Ovary (tissue), 9 donors: ENCODE measurements around the gene ENPP3. TPM values are rescaled to one million over a fixed set of nuclear protein-coding genes. Genes with fewer than 3 reads are reported as not detected.

Source experiments
- DNase-seq, 5 donors: peaks; one replicate each; pipeline ENCODE4 v3.0.0-alpha.2; 2019 to 2020
- H3K27ac ChIP-seq, 2 donors: fragments of 200-600 bp; one replicate each; pipeline versions ENCODE4 v1.5.1 to v1.8.0; 2019 to 2022
- H3K27me3 ChIP-seq: fragments of 200-600 bp; one replicate; pipeline ENCODE4 v1.8.0; 2022
- H3K36me3 ChIP-seq: fragments of 200-600 bp; sonication (generic); one replicate; pipeline ENCODE4 v1.5.1; 2019
- H3K4me1 ChIP-seq: one replicate; pipeline ENCODE4 v1.8.1; 2013; ENCODE audit warnings: mild to moderate bottlenecking, moderate library complexity; ENCODE audit not compliant: insufficient read depth
- H3K4me3 ChIP-seq: fragments of 200-600 bp; sonication (generic); one replicate; pipeline ENCODE4 v1.5.1; 2017
- H3K9me3 ChIP-seq, 2 donors: fragments of 200-600 bp in 1 of 2; sonication (generic) in 1 of 2; one replicate each; pipeline versions ENCODE4 v1.5.1 to v1.8.1; 2013 to 2019; ENCODE audit warnings: mild to moderate bottlenecking in 1 of 2, moderate library complexity in 1 of 2
- EP300 ChIP-seq: sonication (generic); formaldehyde crosslinking; IDR thresholded peaks from one replicate; pipeline ENCODE4 v1.6.1; 2017; ENCODE audit warnings: antibody characterized with exemption
- POLR2A ChIP-seq: fragments of 450-650 bp; IDR thresholded peaks from one replicate; pipeline ENCODE4 v1.6.1; 2017; ENCODE audit warnings: antibody characterized with exemption, mild to moderate bottlenecking, moderate library complexity
- WGBS, 3 donors: extraction: QIAGEN DNeasy Blood & Tissue Kit in 1 of 3; methylation state at CpG; one replicate each; pipeline versions ENCODE4 v1.1.5 to v1.1.7; 2013 to 2017; 5-methylcytosine and 5-hydroxymethylcytosine counted together
- intact Hi-C, 4 donors: fragments of 100-400 bp; cut with DNase I; formaldehyde crosslinking; loops; one replicate each; pipeline versions ENCODE4 v1.11.0 to v1.15.1; 2022 to 2023
- polyA plus RNA-seq, 2 donors: library from polyadenylated mRNA; stranded (reverse); fragments of 200-250 nt in 1 of 2; fragments of 350-450 nt in 1 of 2; fragmentation: Illumina TruSeq in 1 of 2; extraction: RNeasy Lipid Tissue Mini Kit (QIAGEN cat#74804) in 1 of 2; gene quantifications; one replicate each; pipeline ENCODE4 v1.2.3, GENCODE V29; 2013 to 2014
- total RNA-seq, 7 donors: library from RNA; depleted of rRNA in 2 of 7; stranded (reverse); fragments of >200 nt in 2 of 7; fragmentation: NEBNext Ultra II Directional in 3 of 7; extraction: Animal tissue kit (Norgen Biotek cat#: 25700) in 3 of 7; gene quantifications; one replicate each; pipeline versions ENCODE4 v1.1.0 to v1.2.4, GENCODE V29; 2016 to 2023
- TF ChIP-seq, protein P1 (sequence below), 3 donors: fragments of 450-650 bp in 2 of 3; fragments of 200-600 bp in 1 of 3; IDR thresholded peaks; one replicate each; pipeline versions ENCODE4 v1.5.1 to v1.8.0; 2016 to 2022; ENCODE audit warnings: antibody characterized with exemption in 3 of 3, mild to moderate bottlenecking in 1 of 3
- donor health status: DM: no; HTN: no; CAD: no; lungs with moderate emphysema.
- donor health status: DM: no; HTN: no; CAD: no.
- donor health status: Bipolar disorder and iron deficiency.
- donor health status: DM: yes; HTN: yes; CAD: no.
- donor health status: DM: no; HTN: no; CAD: no.
- donor health status: DM: yes; HTN: yes; CAD: no.

Gene ENPP3
- total and polyA plus RNA-seq, 9 donors, result 0.41 to 3.9 (median 1.4) TPM

DNA sequence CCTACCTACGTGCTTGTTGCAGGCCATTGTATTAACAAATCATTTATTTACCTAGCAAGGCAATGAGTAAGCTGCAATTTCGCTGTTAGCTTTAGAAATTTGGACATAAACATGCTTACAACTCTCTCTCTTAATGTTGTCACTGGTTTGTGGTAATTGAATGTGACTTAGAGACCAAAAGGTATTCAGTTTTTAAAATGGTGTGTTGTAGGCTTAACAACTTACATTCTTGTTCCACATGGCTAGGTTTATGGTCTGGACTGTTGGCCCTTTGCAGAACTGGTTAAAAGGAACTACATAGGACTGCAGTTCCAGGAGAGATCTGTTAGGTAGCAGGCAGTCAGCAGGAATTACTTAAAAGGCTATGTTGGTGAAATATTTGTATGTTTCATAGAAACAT lies 84.1 kb downstream of the ENPP3 start:
- DNase-seq, result no peak
- Histone ChIP-seq H3K4me1 (no peaks in the 10 kb centered on the region), H3K27me3 (no peaks in the 10 kb centered on the region), H3K9me3 (no peaks in the 10 kb centered on the region), H3K27ac (no peak overlapping the region), H3K36me3 (no peaks in the 10 kb centered on the region), H3K4me3 (no peak overlapping the region)
- intact Hi-C loops, result no loop called here
- TF ChIP-seq EP300, result no peak
- no peak for TF ChIP-seq POLR2A
- TF ChIP-seq, protein P1, sequence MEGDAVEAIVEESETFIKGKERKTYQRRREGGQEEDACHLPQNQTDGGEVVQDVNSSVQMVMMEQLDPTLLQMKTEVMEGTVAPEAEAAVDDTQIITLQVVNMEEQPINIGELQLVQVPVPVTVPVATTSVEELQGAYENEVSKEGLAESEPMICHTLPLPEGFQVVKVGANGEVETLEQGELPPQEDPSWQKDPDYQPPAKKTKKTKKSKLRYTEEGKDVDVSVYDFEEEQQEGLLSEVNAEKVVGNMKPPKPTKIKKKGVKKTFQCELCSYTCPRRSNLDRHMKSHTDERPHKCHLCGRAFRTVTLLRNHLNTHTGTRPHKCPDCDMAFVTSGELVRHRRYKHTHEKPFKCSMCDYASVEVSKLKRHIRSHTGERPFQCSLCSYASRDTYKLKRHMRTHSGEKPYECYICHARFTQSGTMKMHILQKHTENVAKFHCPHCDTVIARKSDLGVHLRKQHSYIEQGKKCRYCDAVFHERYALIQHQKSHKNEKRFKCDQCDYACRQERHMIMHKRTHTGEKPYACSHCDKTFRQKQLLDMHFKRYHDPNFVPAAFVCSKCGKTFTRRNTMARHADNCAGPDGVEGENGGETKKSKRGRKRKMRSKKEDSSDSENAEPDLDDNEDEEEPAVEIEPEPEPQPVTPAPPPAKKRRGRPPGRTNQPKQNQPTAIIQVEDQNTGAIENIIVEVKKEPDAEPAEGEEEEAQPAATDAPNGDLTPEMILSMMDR (IDR thresholded peaks at IDR 0.05), result no peak
- 82 to 90% (median 86%) methylated on average over 2 of the region's 2 CpGs for WGBS, 3 donors

DNA sequence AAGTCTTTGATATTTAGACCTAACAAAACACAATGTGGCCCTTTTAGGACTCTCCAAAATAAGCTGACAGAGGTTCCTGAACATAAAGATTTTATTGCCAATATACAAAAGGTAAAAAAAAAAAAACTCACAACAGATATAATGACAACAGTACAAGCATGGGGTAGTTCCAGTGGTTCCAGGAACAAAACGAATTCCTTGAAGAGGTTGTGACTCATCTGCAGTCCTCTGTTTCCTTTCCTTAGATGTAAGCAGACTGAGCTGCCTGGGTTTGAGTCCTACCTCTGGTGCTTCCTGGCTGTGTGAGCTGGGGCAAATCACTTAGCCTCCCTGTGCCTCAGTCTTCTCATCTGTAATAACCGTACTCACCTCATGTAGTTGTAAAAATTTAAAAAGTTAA lies 87.0 kb downstream of the ENPP3 start:
- peaks cover 2% of the 10 kb centered on the region for H3K27me3 ChIP-seq
- intact Hi-C loops, result no loop called here
- no peak overlapping the region for H3K4me3 ChIP-seq
- 81 to 83% (median 83%) methylated on average over 2 of the region's 2 CpGs for WGBS, 3 donors
- TF ChIP-seq POLR2A, result no peak
- TF ChIP-seq, protein P1 (IDR thresholded peaks at IDR 0.05), result no peak
- no peak for TF ChIP-seq EP300
- no peak for DNase-seq
- no peaks in the 10 kb centered on the region for H3K36me3 ChIP-seq
- no peaks in the 10 kb centered on the region for H3K9me3 ChIP-seq
- no peak overlapping the region for H3K27ac ChIP-seq
- H3K4me1 ChIP-seq, result no peaks in the 10 kb centered on the region

DNA sequence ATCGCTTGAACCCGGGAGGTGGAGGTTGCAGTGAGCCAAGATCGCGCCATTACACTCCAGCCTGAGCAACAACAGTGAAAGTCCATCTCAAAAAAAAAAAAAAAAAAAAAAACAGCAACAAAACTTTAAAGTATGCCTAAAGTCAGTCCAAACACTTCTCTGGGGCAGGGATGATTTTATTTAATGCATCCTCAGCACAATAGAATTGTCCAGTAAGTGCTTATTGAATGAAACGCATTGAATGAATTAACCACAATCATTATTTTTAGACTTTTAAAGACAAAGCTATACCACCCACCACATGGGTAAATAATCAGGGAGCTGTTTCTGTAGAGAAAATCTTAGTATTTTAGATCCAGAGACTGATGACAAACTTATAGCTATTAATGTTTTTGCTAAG lies 90.4 kb downstream of the ENPP3 start:
- DNase-seq, result no peak
- H3K27ac ChIP-seq, result no peak overlapping the region
- peaks cover 2% of the 10 kb centered on the region for H3K27me3 ChIP-seq
- H3K4me1 ChIP-seq, result no peaks in the 10 kb centered on the region
- 84 to 97% (median 97%) methylated on average over 5 of the region's 5 CpGs for WGBS, 3 donors
- H3K36me3 ChIP-seq, result no peaks in the 10 kb centered on the region
- TF ChIP-seq EP300 (no peak), POLR2A (no peak)
- TF ChIP-seq, protein P1 (IDR thresholded peaks at IDR 0.05), result no peak
- intact Hi-C loops, result no loop called here
- H3K9me3 ChIP-seq, result no peaks in the 10 kb centered on the region
- H3K4me3 ChIP-seq, result no peak overlapping the region

DNA sequence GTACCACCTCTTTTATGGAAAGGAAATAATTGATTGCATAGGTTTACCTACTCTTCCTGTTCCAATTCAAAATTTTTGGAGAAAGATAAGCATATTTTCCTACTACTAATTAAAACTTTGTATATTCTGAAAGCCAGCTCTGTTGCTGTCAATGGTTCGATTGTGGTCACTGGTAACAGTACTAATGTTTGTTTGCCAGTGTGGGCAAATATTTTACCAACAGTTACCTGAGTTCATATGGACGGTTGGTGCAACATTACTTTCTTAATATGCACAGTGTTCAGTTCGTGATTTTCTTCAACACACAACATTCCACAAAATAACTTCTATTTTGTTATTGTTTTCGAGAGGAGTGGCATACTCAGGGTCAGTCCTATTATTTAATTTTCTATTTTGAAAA lies 90.8 kb downstream of the ENPP3 start:
- WGBS, 3 donors, result 67 to 73% (median 72%) methylated on average over 4 of the region's 4 CpGs
- DNase-seq, result no peak
- Histone ChIP-seq H3K27me3 (peaks cover 2% of the 10 kb centered on the region), H3K4me1 (no peaks in the 10 kb centered on the region), H3K27ac (no peak overlapping the region), H3K36me3 (no peaks in the 10 kb centered on the region), H3K9me3 (no peaks in the 10 kb centered on the region), H3K4me3 (no peak overlapping the region)
- no peak for TF ChIP-seq POLR2A
- TF ChIP-seq, protein P1 (IDR thresholded peaks at IDR 0.05), result no peak
- intact Hi-C loops, result no loop called here
